ENCODE measurements around the gene ATP8B4. TPM values are rescaled to one million over a fixed set of nuclear protein-coding genes. Genes with fewer than 3 reads are reported as not detected.
A peak's percentile ranks its signal among the peaks of the same experiment; 100 is the strongest.

ATP8B4 gene
- total and polyA plus RNA-seq, 2 donors, result 3.5 to 8.3 TPM

GRCh38 chr15:50113992-50114780 lies 4.8 kb downstream of the ATP8B4 start:
- 67% methylated on average over 4 of the region's 4 CpGs for WGBS
- Histone ChIP-seq H3K36me3 (ENCODE audit: control insufficient read depth in 2 of 2, insufficient read depth in 2 of 2, low read length in 1 of 2) (no peaks in the 10 kb centered on the region), H3K27me3 (ENCODE audit: control insufficient read depth in 2 of 2, insufficient read depth in 1 of 2, low read length in 1 of 2) (no peaks in the 10 kb centered on the region), H3K9me3 (ENCODE audit: control insufficient read depth in 2 of 2, insufficient read depth in 1 of 2, low read length in 1 of 2) (no peaks in the 10 kb centered on the region), H3K4me3 (ENCODE audit: low read length in 2 of 2) (no peak overlapping the region), H3K27ac (ENCODE audit: low read depth in 1 of 2, low read length in 1 of 2) (peak overlapping the region in 1 of 2 donors; percentile 9), H3K4me1 (ENCODE audit: control insufficient read depth in 2 of 2, insufficient read depth in 2 of 2, low read length in 2 of 2) (peaks cover 9 to 15% of the 10 kb centered on the region in 2 donors)
- no peak for DNase-seq (ENCODE audit: low read depth in 6 of 9, low spot score in 9 of 9)

GRCh38 chr15:50113187-50113505 lies 5.9 kb downstream of the ATP8B4 start:
- no peak for DNase-seq (ENCODE audit: low read depth in 6 of 9, low spot score in 9 of 9)
- Histone ChIP-seq H3K27ac (ENCODE audit: low read depth in 1 of 2, low read length in 1 of 2) (no peak overlapping the region), H3K4me1 (ENCODE audit: control insufficient read depth in 2 of 2, insufficient read depth in 2 of 2, low read length in 2 of 2) (peaks cover 16 to 20% of the 10 kb centered on the region in 2 donors), H3K4me3 (ENCODE audit: low read length in 2 of 2) (no peak overlapping the region), H3K27me3 (ENCODE audit: control insufficient read depth in 2 of 2, insufficient read depth in 1 of 2, low read length in 1 of 2) (no peaks in the 10 kb centered on the region), H3K36me3 (ENCODE audit: control insufficient read depth in 2 of 2, insufficient read depth in 2 of 2, low read length in 1 of 2) (no peaks in the 10 kb centered on the region), H3K9me3 (ENCODE audit: control insufficient read depth in 2 of 2, insufficient read depth in 1 of 2, low read length in 1 of 2) (no peaks in the 10 kb centered on the region)
- 62% methylated on average over 2 of the region's 2 CpGs for WGBS

- H3K4me1 ChIP-seq (ENCODE audit: control insufficient read depth in 2 of 2, insufficient read depth in 2 of 2, low read length in 2 of 2), result peaks cover 20 to 25% of the 10 kb centered on the region in 2 donors
- WGBS, result 94% methylated on average over 5 of the region's 5 CpGs
- H3K27ac ChIP-seq (ENCODE audit: low read depth in 1 of 2, low read length in 1 of 2), result no peak overlapping the region
- DNase-seq (ENCODE audit: low read depth in 6 of 9, low spot score in 9 of 9), result no peak
- no peaks in the 10 kb centered on the region for H3K9me3 ChIP-seq (ENCODE audit: control insufficient read depth in 2 of 2, insufficient read depth in 1 of 2, low read length in 1 of 2)
- H3K4me3 ChIP-seq (ENCODE audit: low read length in 2 of 2), result no peak overlapping the region
- H3K27me3 ChIP-seq (ENCODE audit: control insufficient read depth in 2 of 2, insufficient read depth in 1 of 2, low read length in 1 of 2), result no peaks in the 10 kb centered on the region
- no peaks in the 10 kb centered on the region for H3K36me3 ChIP-seq (ENCODE audit: control insufficient read depth in 2 of 2, insufficient read depth in 2 of 2, low read length in 1 of 2)
Measured at GRCh38 chr15:50112488-50113186, 6.4 kb downstream of the ATP8B4 start.

- Histone ChIP-seq H3K4me3 (ENCODE audit: low read length in 2 of 2) (no peak overlapping the region), H3K9me3 (ENCODE audit: control insufficient read depth in 2 of 2, insufficient read depth in 1 of 2, low read length in 1 of 2) (no peaks in the 10 kb centered on the region), H3K27ac (ENCODE audit: low read depth in 1 of 2, low read length in 1 of 2) (peak overlapping the region in 1 of 2 donors; percentile 20), H3K4me1 (ENCODE audit: control insufficient read depth in 2 of 2, insufficient read depth in 2 of 2, low read length in 2 of 2) (peaks cover 20 to 28% of the 10 kb centered on the region in 2 donors), H3K27me3 (ENCODE audit: control insufficient read depth in 2 of 2, insufficient read depth in 1 of 2, low read length in 1 of 2) (no peaks in the 10 kb centered on the region), H3K36me3 (ENCODE audit: control insufficient read depth in 2 of 2, insufficient read depth in 2 of 2, low read length in 1 of 2) (no peaks in the 10 kb centered on the region)
- 34% methylated on average over 3 of the region's 3 CpGs for WGBS
- DNase-seq (ENCODE audit: low read depth in 6 of 9, low spot score in 9 of 9), result peak in 1 of 9 donors; percentile 55
Measured at GRCh38 chr15:50110285-50110684, 8.7 kb downstream of the ATP8B4 start.

GRCh38 chr15:50109076-50109987 lies 9.7 kb downstream of the ATP8B4 start:
- no peaks in the 10 kb centered on the region for H3K27me3 ChIP-seq (ENCODE audit: control insufficient read depth in 2 of 2, insufficient read depth in 1 of 2, low read length in 1 of 2)
- DNase-seq (ENCODE audit: low read depth in 6 of 9, low spot score in 9 of 9), result peak in 3 of 9 donors; percentile 26 to 72 (median 31)
- WGBS, result 44% methylated on average over 3 of the region's 3 CpGs
- H3K36me3 ChIP-seq (ENCODE audit: control insufficient read depth in 2 of 2, insufficient read depth in 2 of 2, low read length in 1 of 2), result no peaks in the 10 kb centered on the region
- no peak overlapping the region for H3K4me3 ChIP-seq (ENCODE audit: low read length in 2 of 2)
- peak overlapping the region; percentile 33 to 63 for H3K27ac ChIP-seq (ENCODE audit: low read depth in 1 of 2, low read length in 1 of 2)
- H3K4me1 ChIP-seq (ENCODE audit: control insufficient read depth in 2 of 2, insufficient read depth in 2 of 2, low read length in 2 of 2), result peaks cover 20 to 28% of the 10 kb centered on the region in 2 donors
- no peaks in the 10 kb centered on the region for H3K9me3 ChIP-seq (ENCODE audit: control insufficient read depth in 2 of 2, insufficient read depth in 1 of 2, low read length in 1 of 2)

- 86% methylated on average over 4 of the region's 4 CpGs for WGBS
- Histone ChIP-seq H3K36me3 (ENCODE audit: control insufficient read depth in 2 of 2, insufficient read depth in 2 of 2, low read length in 1 of 2) (no peaks in the 10 kb centered on the region), H3K9me3 (ENCODE audit: control insufficient read depth in 2 of 2, insufficient read depth in 1 of 2, low read length in 1 of 2) (no peaks in the 10 kb centered on the region), H3K4me1 (ENCODE audit: control insufficient read depth in 2 of 2, insufficient read depth in 2 of 2, low read length in 2 of 2) (peaks cover 20 to 28% of the 10 kb centered on the region in 2 donors), H3K27ac (ENCODE audit: low read depth in 1 of 2, low read length in 1 of 2) (peak overlapping the region in 1 of 2 donors; percentile 63), H3K27me3 (ENCODE audit: control insufficient read depth in 2 of 2, insufficient read depth in 1 of 2, low read length in 1 of 2) (no peaks in the 10 kb centered on the region), H3K4me3 (ENCODE audit: low read length in 2 of 2) (no peak overlapping the region)
- no peak for DNase-seq (ENCODE audit: low read depth in 6 of 9, low spot score in 9 of 9)
Measured at GRCh38 chr15:50108461-50108860, 10.6 kb downstream of the ATP8B4 start.

GRCh38 chr15:50107591-50108408 lies 11.2 kb downstream of the ATP8B4 start:
- no peak overlapping the region for H3K4me3 ChIP-seq (ENCODE audit: low read length in 2 of 2)
- no peaks in the 10 kb centered on the region for H3K27me3 ChIP-seq (ENCODE audit: control insufficient read depth in 2 of 2, insufficient read depth in 1 of 2, low read length in 1 of 2)
- no peaks in the 10 kb centered on the region for H3K9me3 ChIP-seq (ENCODE audit: control insufficient read depth in 2 of 2, insufficient read depth in 1 of 2, low read length in 1 of 2)
- no peaks in the 10 kb centered on the region for H3K36me3 ChIP-seq (ENCODE audit: control insufficient read depth in 2 of 2, insufficient read depth in 2 of 2, low read length in 1 of 2)
- 87% methylated on average over 7 of the region's 7 CpGs for WGBS
- H3K4me1 ChIP-seq (ENCODE audit: control insufficient read depth in 2 of 2, insufficient read depth in 2 of 2, low read length in 2 of 2), result peaks cover 20 to 28% of the 10 kb centered on the region in 2 donors
- DNase-seq (ENCODE audit: low read depth in 6 of 9, low spot score in 9 of 9), result peak in 1 of 9 donors; percentile 42
- H3K27ac ChIP-seq (ENCODE audit: low read depth in 1 of 2, low read length in 1 of 2), result peak overlapping the region; percentile 36 to 47

GRCh38 chr15:50107157-50107556 lies 11.9 kb downstream of the ATP8B4 start:
- 54% methylated on average over 4 of the region's 4 CpGs for WGBS
- no peaks in the 10 kb centered on the region for H3K36me3 ChIP-seq (ENCODE audit: control insufficient read depth in 2 of 2, insufficient read depth in 2 of 2, low read length in 1 of 2)
- H3K27me3 ChIP-seq (ENCODE audit: control insufficient read depth in 2 of 2, insufficient read depth in 1 of 2, low read length in 1 of 2), result no peaks in the 10 kb centered on the region
- no peaks in the 10 kb centered on the region for H3K9me3 ChIP-seq (ENCODE audit: control insufficient read depth in 2 of 2, insufficient read depth in 1 of 2, low read length in 1 of 2)
- H3K4me3 ChIP-seq (ENCODE audit: low read length in 2 of 2), result no peak overlapping the region
- H3K27ac ChIP-seq (ENCODE audit: low read depth in 1 of 2, low read length in 1 of 2), result no peak overlapping the region
- H3K4me1 ChIP-seq (ENCODE audit: control insufficient read depth in 2 of 2, insufficient read depth in 2 of 2, low read length in 2 of 2), result peaks cover 20 to 28% of the 10 kb centered on the region in 2 donors
- no peak for DNase-seq (ENCODE audit: low read depth in 6 of 9, low spot score in 9 of 9)
